Body of pancreas (tissue), 4 donors: ENCODE data around the gene NOS1. TPM values are rescaled to one million over a fixed set of nuclear protein-coding genes. Genes with fewer than 3 reads are reported as not detected.
A peak's percentile ranks its signal among the peaks of the same experiment; 100 is the strongest.

Experiments used
- ATAC-seq: fragments of 150-250 bp; one replicate; pipeline ENCODE4 v1.9.1; 2016
- DNase-seq, 4 donors: peaks; one replicate each; pipeline ENCODE4 v3.0.0-alpha.2; 2019
- H3K27ac ChIP-seq, 4 donors: fragments of 200-600 bp; sonication (generic); 1 replicate in 3 of 4; 2 replicates in 1 of 4; pipeline versions ENCODE4 v1.5.1 to v1.6.1; 2016 to 2019; ENCODE audit warnings: mild to moderate bottlenecking in 1 of 4, mixed read lengths in 1 of 4, moderate library complexity in 1 of 4
- H3K27me3 ChIP-seq, 2 donors: fragments of 200-600 bp; sonication (generic); one replicate each; pipeline ENCODE4 v1.6.0; 2016; ENCODE audit warnings: mild to moderate bottlenecking in 1 of 2
- H3K36me3 ChIP-seq, 2 donors: fragments of 200-600 bp; sonication (generic); replicated peaks in 1 of 2; 2 replicates each; pipeline ENCODE4 v1.5.1; 2016; ENCODE audit warnings: low read depth in 2 of 2; ENCODE audit not compliant: insufficient read depth in 1 of 2
- H3K4me1 ChIP-seq: fragments of 200-600 bp; sonication (generic); one replicate; pipeline ENCODE4 v1.6.0; 2016
- H3K4me3 ChIP-seq, 2 donors: fragments of 200-600 bp; sonication (generic); 1 replicate in 1 of 2; 2 replicates in 1 of 2; pipeline ENCODE4 v1.5.1; 2016 to 2019
- H3K9me3 ChIP-seq, 3 donors: fragments of 200-600 bp; sonication (generic); 1 replicate in 2 of 3; 2 replicates in 1 of 3; pipeline ENCODE4 v1.5.1; 2016
- POLR2A ChIP-seq, 3 donors: fragments of 450-650 bp; IDR thresholded peaks; one replicate each; pipeline ENCODE4 v1.6.1; 2016; ENCODE audit warnings: antibody characterized with exemption in 3 of 3, mild to moderate bottlenecking in 2 of 3
- WGBS, 2 donors: methylation state at CpG; one replicate each; pipeline ENCODE4 v1.1.5; 2017; 5-methylcytosine and 5-hydroxymethylcytosine counted together
- intact Hi-C: fragments of 100-400 bp; cut with DNase I; formaldehyde crosslinking; loops from one replicate; pipeline ENCODE4 v1.15.1; 2023
- total RNA-seq, 2 donors: library from RNA; depleted of rRNA; stranded (reverse); fragments of >200 nt; gene quantifications; one replicate each; pipeline ENCODE4 v1.1.0, GENCODE V29; 2016
- TF ChIP-seq, protein P1 (sequence below), 7 experiments: fragments of 450-650 bp in 4 of 7; fragments of 200-600 bp in 3 of 7; sonication (generic) in 3 of 7; IDR thresholded peaks; one replicate each; pipeline ENCODE4 v1.5.1; 2016 to 2019; ENCODE audit warnings: antibody characterized with exemption in 7 of 7

The NOS1 gene
- total RNA-seq, 2 donors from 2014 or later, result 0.78 to 12.9 TPM

DNA sequence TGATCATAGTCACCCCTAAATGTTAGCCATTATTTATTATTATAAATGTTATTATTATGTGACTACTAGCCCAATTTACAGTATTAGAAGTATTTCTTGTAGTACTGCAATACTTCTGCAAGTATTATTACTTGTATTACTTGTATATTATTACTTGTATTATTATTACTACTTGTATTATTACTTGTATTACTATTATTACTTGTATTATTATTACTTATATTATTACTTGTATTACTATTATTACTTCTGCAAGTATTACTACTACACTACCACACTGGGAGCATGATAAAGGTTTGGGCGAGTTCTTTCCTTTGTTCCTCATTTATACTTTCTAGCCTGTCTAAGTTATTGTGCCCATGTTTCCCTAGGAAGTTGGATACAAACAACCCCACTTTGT lies 67.9 kb downstream of the NOS1 start:
- Histone ChIP-seq H3K27me3 (no peaks in the 10 kb centered on the region), H3K4me1 (no peaks in the 10 kb centered on the region), H3K27ac (no peak overlapping the region), H3K4me3 (no peak overlapping the region), H3K9me3 (no peaks in the 10 kb centered on the region), H3K36me3 (no peaks in the 10 kb centered on the region)
- DNase-seq (no peak), ATAC-seq (no peak)
- no peak for TF ChIP-seq POLR2A (IDR thresholded peaks at IDR 0.05)
- TF ChIP-seq, protein P1, sequence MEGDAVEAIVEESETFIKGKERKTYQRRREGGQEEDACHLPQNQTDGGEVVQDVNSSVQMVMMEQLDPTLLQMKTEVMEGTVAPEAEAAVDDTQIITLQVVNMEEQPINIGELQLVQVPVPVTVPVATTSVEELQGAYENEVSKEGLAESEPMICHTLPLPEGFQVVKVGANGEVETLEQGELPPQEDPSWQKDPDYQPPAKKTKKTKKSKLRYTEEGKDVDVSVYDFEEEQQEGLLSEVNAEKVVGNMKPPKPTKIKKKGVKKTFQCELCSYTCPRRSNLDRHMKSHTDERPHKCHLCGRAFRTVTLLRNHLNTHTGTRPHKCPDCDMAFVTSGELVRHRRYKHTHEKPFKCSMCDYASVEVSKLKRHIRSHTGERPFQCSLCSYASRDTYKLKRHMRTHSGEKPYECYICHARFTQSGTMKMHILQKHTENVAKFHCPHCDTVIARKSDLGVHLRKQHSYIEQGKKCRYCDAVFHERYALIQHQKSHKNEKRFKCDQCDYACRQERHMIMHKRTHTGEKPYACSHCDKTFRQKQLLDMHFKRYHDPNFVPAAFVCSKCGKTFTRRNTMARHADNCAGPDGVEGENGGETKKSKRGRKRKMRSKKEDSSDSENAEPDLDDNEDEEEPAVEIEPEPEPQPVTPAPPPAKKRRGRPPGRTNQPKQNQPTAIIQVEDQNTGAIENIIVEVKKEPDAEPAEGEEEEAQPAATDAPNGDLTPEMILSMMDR (IDR thresholded peaks at IDR 0.05), result no peak
- WGBS, 2 donors, result 81 to 83% methylated on average over 1 of the region's 1 CpG
- intact Hi-C loops, result no loop called here

DNA sequence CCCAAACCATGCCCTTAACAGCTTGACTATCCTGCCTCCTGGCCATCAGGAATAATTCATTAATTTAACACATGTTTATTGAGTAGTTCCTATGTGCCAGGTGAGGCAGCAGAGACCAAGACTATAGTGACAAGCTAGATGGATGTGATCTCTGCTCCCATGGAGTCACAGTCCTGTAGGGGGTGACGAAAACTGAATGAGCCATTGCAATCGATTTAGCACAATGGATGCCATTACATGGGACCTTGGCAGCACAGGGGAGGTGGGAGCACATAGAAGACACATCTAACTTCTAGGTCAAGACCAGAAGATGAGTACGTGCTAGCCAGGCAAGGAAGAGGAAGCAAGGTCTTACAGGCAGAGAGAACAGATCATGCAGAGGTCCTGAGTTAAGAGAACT lies 68.7 kb downstream of the NOS1 start:
- Histone ChIP-seq H3K4me1 (no peaks in the 10 kb centered on the region), H3K9me3 (no peaks in the 10 kb centered on the region), H3K27ac (no peak overlapping the region), H3K36me3 (no peaks in the 10 kb centered on the region), H3K27me3 (no peaks in the 10 kb centered on the region), H3K4me3 (no peak overlapping the region)
- no peak for DNase-seq
- no peak for TF ChIP-seq POLR2A (IDR thresholded peaks at IDR 0.05)
- intact Hi-C loops, result no loop called here
- no peak for ATAC-seq
- 85 to 90% methylated on average over 3 of the region's 3 CpGs for WGBS, 2 donors

DNA sequence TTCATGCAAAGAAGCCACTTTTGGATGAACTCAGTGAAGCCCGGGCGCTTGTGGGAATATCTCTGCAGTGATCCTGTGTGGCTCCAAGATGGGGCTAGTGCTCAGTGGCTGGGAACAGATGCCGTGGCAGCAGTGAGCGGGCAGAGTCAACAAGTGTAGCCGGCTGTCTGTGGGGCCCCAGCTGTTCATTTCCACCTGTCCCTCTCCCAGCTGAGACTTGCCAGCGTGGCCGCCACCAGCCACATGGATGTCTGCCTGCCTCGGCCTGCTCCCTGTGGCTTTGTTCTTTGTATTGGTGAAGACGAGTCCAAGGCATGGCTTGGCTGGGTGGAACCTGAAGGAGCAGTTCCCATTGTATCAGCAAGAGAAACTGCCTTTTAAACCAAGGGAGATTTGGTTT lies 77.3 kb downstream of the NOS1 start:
- Histone ChIP-seq H3K36me3 (no peaks in the 10 kb centered on the region), H3K27me3 (no peaks in the 10 kb centered on the region), H3K9me3 (no peaks in the 10 kb centered on the region), H3K27ac (no peak overlapping the region), H3K4me1 (no peaks in the 10 kb centered on the region), H3K4me3 (no peak overlapping the region)
- no peak for ATAC-seq
- 74 to 87% methylated on average over 6 to 9 of the region's 9 CpGs for WGBS, 2 donors
- DNase-seq, result peak in 2 of 4 donors; percentile 5 to 13
- intact Hi-C loops, result no loop called here
- TF ChIP-seq, protein P1 (IDR thresholded peaks at IDR 0.05), result no peak
- no peak for TF ChIP-seq POLR2A (IDR thresholded peaks at IDR 0.05)

DNA sequence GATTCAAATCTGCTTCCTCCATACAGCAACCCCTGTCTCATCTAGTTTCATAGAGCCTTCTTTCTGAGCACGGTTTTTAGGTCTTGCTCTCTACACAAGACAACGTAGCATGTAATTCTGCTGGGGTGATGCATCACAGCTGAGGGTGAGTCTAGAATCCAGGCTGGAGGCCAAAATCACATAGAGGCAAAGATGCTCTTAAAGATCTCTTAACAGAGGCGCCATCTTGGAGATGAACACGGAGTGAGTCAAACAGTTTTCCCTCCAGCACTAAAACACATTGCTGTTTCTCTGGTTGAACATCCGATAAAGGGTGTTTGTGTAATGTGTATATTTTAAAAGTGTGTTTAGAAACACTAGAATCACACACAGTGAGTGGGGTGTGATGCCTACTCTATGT lies 78.9 kb downstream of the NOS1 start:
- H3K36me3 ChIP-seq, result no peaks in the 10 kb centered on the region
- DNase-seq, result no peak
- H3K27ac ChIP-seq, result no peak overlapping the region
- H3K27me3 ChIP-seq, result no peaks in the 10 kb centered on the region
- no peak for ATAC-seq
- H3K4me1 ChIP-seq, result no peaks in the 10 kb centered on the region
- intact Hi-C loops, result no loop called here
- WGBS, 2 donors, result 90 to 95% methylated on average over 5 of the region's 5 CpGs
- no peak overlapping the region for H3K4me3 ChIP-seq
- TF ChIP-seq POLR2A (IDR thresholded peaks at IDR 0.05), result no peak
- TF ChIP-seq, protein P1 (IDR thresholded peaks at IDR 0.05), result no peak
- no peaks in the 10 kb centered on the region for H3K9me3 ChIP-seq

DNA sequence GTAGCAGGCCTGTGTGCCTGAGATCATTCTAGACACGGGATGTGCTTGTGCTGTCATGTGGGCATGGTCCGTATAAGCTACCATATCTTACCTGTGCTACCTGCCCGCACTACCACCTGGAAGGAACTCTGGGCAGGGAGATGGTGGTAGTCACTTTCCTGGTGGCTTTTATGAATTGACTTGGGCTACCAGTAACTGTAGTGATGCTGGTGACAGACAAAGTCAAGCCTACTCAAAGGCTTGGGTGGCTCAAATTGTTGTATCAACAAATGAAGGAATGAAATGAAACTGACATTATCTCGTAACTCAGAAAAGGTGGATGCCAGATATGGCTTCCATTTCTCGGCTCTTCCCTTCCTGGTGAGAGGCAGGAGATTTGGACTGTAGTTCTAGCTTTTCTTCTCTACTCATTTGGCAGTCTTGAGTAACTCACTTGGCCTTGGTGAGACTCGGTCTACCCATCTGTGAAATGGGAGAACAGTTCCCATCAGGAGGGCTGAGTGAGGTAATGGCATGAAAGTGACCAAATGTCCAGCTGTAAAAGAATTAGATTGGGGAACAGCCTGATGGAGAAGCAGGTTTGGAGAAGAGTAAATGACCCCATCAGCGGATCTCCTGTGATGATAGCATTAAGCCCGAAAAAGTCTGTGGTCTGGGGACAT lies 81.3 kb downstream of the NOS1 start:
- whole genome bisulfite sequencing, 2 donors, result 82 to 91% methylated on average over 8 of the region's 8 CpGs
- intact Hi-C loops, result no loop called here
- ATAC-seq (no peak), DNase-seq (no peak)
- no peak overlapping the region for H3K4me3 ChIP-seq
- H3K4me1 ChIP-seq, result no peaks in the 10 kb centered on the region
- TF ChIP-seq, protein P1 (IDR thresholded peaks at IDR 0.05), result no peak
- no peak for TF ChIP-seq POLR2A (IDR thresholded peaks at IDR 0.05)
- H3K27ac ChIP-seq, result no peak overlapping the region
- no peaks in the 10 kb centered on the region for H3K36me3 ChIP-seq
- H3K27me3 ChIP-seq, result no peaks in the 10 kb centered on the region
- H3K9me3 ChIP-seq, result no peaks in the 10 kb centered on the region
